GM12878 (cell line): ENCODE measurements around the gene CBX7. TPM values are rescaled to one million over a fixed set of nuclear protein-coding genes. Genes with fewer than 3 reads are reported as not detected.

Source experiments
- ATAC-seq: fragments of 200-7000 bp; cut with Tn5 transposase; 3 replicates; pipeline ENCODE4 v1.9.1; 2020; ENCODE audit warnings: mild to moderate bottlenecking, moderate library complexity
- BruUV-seq: library from RNA; stranded (reverse); fragments of 400-500 nt; replicated peaks from 2 replicates; lab custom pipeline; 2021; lab: Mats Ljungman, UMichigan
- CTCF ChIA-PET: fragments of 300-600 bp; sonication (Branson Sonifier 250); formaldehyde crosslinking; extraction: SDS; loops from one replicate; lab custom pipeline; 2021; ENCODE audit warnings: inconsistent platforms; lab: Yijun Ruan, JAX
- POLR2A ChIA-PET: fragments of 350-600 bp; formaldehyde crosslinking; extraction: SDS; loops from one replicate; lab custom pipeline; 2021; ENCODE audit warnings: inconsistent platforms; lab: Charles Lee
- RAD21 ChIA-PET: fragments of 300-600 bp; sonication (Branson Sonifier 250); formaldehyde crosslinking; loops from one replicate; lab custom pipeline; 2023; ENCODE audit warnings: antibody characterized with exemption; ENCODE audit not compliant: unreplicated experiment; lab: Charles Lee
- SMC1A ChIA-PET: fragments of 300-600 bp; sonication (Branson Sonifier 250); formaldehyde crosslinking; loops from one replicate; lab custom pipeline; 2023; ENCODE audit not compliant: unreplicated experiment, uncharacterized antibody; lab: Charles Lee
- DNase-seq: peaks from one replicate; pipeline ENCODE4 v3.0.0-alpha.2; 2011; ENCODE audit warnings: low read depth, low spot score
- FAIRE-seq: peaks from 3 replicates; lab custom pipeline; 2011; peaks lifted over from hg19 to GRCh38; lab: Jason Lieb, UNC
- H2AFZ ChIP-seq: 2 replicates; pipeline ENCODE4 v1.6.0; 2011; ENCODE audit warnings: low read depth, low read length, control low read depth; ENCODE audit not compliant: control insufficient read depth
- H3K27ac ChIP-seq: 2 replicates; pipeline ENCODE4 v1.5.1; 2011; ENCODE audit warnings: control low read depth; ENCODE audit not compliant: control insufficient read depth, insufficient read depth
- H3K27me3 ChIP-seq, 2 experiments: replicated peaks in 1 of 2; 2 replicates each; pipeline versions ENCODE4 v1.6.0 to v1.6.1; 2011; ENCODE audit warnings: low read length in 1 of 2; ENCODE audit not compliant: control insufficient read depth in 2 of 2, insufficient read depth in 2 of 2
- H3K36me3 ChIP-seq, 2 experiments: 2 replicates each; pipeline ENCODE4 v1.5.1; 2011; ENCODE audit warnings: low read length in 1 of 2; ENCODE audit not compliant: control insufficient read depth in 2 of 2, insufficient read depth in 2 of 2
- H3K4me1 ChIP-seq: 2 replicates; pipeline ENCODE4 v1.6.1; 2011; ENCODE audit warnings: mild to moderate bottlenecking, low read length, moderate library complexity, mixed read lengths; ENCODE audit not compliant: control insufficient read depth, insufficient read depth
- H3K4me2 ChIP-seq: 2 replicates; pipeline ENCODE4 v1.6.0; 2011; ENCODE audit warnings: control low read depth; ENCODE audit not compliant: control insufficient read depth, insufficient read depth
- H3K4me3 ChIP-seq: fragments of 200-600 bp; sonication (generic); 2 replicates; pipeline ENCODE4 v1.5.1; 2016
- H3K79me2 ChIP-seq: 2 replicates; pipeline ENCODE4 v1.6.0; 2011; ENCODE audit warnings: low read length; ENCODE audit not compliant: control insufficient read depth, insufficient read depth
- H3K9ac ChIP-seq: 2 replicates; pipeline ENCODE4 v1.8.0; 2011; ENCODE audit warnings: low read length, control low read depth, mixed read lengths; ENCODE audit not compliant: control insufficient read depth, insufficient read depth
- H3K9me3 ChIP-seq: replicated peaks from 3 replicates; pipeline ENCODE4 v1.5.1; 2011; ENCODE audit warnings: mild to moderate bottlenecking, low read length; ENCODE audit not compliant: control insufficient read depth, insufficient read depth
- H4K20me1 ChIP-seq: 2 replicates; pipeline ENCODE4 v1.6.0; 2011; ENCODE audit not compliant: control insufficient read depth, insufficient read depth
- BCL11A ChIP-seq: IDR thresholded peaks from 2 replicates; pipeline ENCODE4 v1.6.1; 2011; ENCODE audit warnings: low read depth, low read length
- GATAD2B ChIP-seq: fragments of 450-650 bp; conservative IDR thresholded peaks from 2 replicates; pipeline ENCODE4 v1.6.1; 2017; ENCODE audit warnings: low read depth, mild to moderate bottlenecking, moderate library complexity
- HDAC6 ChIP-seq: fragments of 200-600 bp; sonication (generic); IDR thresholded peaks from one replicate; pipeline ENCODE4 v1.8.0; 2017; ENCODE audit warnings: antibody characterized with exemption; ENCODE audit not compliant: unreplicated experiment
- MEF2B ChIP-seq: fragments of 450-650 bp; IDR thresholded peaks from 2 replicates; pipeline ENCODE4 v1.6.1; 2018; ENCODE audit warnings: mild to moderate bottlenecking, moderate library complexity; ENCODE audit not compliant: partially characterized antibody, poor library complexity, severe bottlenecking
- NFIC ChIP-seq: IDR thresholded peaks from 2 replicates; pipeline ENCODE4 v1.6.1; 2012; ENCODE audit warnings: low read depth, mild to moderate bottlenecking, inconsistent platforms, low read length, moderate library complexity
- NFXL1 ChIP-seq: fragments of 450-650 bp; IDR thresholded peaks from 2 replicates; pipeline ENCODE4 v1.6.1; 2017; ENCODE audit warnings: antibody characterized with exemption, mild to moderate bottlenecking, borderline replicate concordance
- ZNF384 ChIP-seq: IDR thresholded peaks from 2 replicates; pipeline ENCODE4 v1.6.1; 2012; ENCODE audit warnings: low read depth, mild to moderate bottlenecking, low read length, improper control_type of control experiment, borderline replicate concordance
- WGBS: methylation state at CpG from one replicate; pipeline ENCODE4 v1.1.6; 2016; ENCODE audit warnings: low lambda C conversion rate; ENCODE audit not compliant: insufficient replicate concordance, insufficient coverage; ENCODE audit errors: missing lambda C conversion rate; 5-methylcytosine and 5-hydroxymethylcytosine counted together
- in situ Hi-C: fragments of 300-500 bp; cut with MboI; formaldehyde crosslinking; loops from 9 replicates; pipeline ENCODE4 v1.14.3; 2018; ENCODE audit warnings: mixed read lengths
- intact Hi-C: fragments of 100-400 bp; cut with micrococcal nuclease; formaldehyde crosslinking; loops from one replicate; pipeline ENCODE4 v1.14.2; 2022; ENCODE audit not compliant: unreplicated experiment
- polyA plus RNA-seq, 11 experiments: library from polyadenylated mRNA; depleted of rRNA in 4 of 11; unstranded in 6 of 11; stranded (reverse) in 5 of 11; fragments of >200 nt; fragmentation: Nextera tagmentation in 4 of 11; fragmentation: Illumina TruSeq in 1 of 11; extraction: Ambion mirVana in 4 of 11; extraction: Trizol in 1 of 11; gene quantifications; 1 replicate in 1 of 11; 2 replicates in 10 of 11; pipeline versions ENCODE4 v1.2.1 to v1.2.3, GENCODE V29; 2011 to 2016; ENCODE audit warnings: inconsistent platforms in 2 of 11, missing spikeins in 2 of 11, low read depth in 1 of 11
- total RNA-seq, 4 experiments: library from RNA; depleted of rRNA in 3 of 4; stranded (reverse); fragments of >200 nt in 3 of 4; fragmentation: Illumina TruSeq in 1 of 4; extraction: Trizol in 1 of 4; gene quantifications; 2 replicates each; pipeline versions ENCODE4 v1.2.1 to v1.2.3, GENCODE V29; 2013 to 2021
- TF ChIP-seq, protein P1 (sequence below): fragments of 450-650 bp; IDR thresholded peaks from 2 replicates; pipeline ENCODE4 v1.6.1; 2014; ENCODE audit warnings: mild to moderate bottlenecking
- TF ChIP-seq, protein P2 (sequence below): IDR thresholded peaks from 2 replicates; pipeline ENCODE4 v1.6.1; 2012; ENCODE audit warnings: low read depth, low read length, improper control_type of control experiment
- TF ChIP-seq, protein P3 (sequence below): fragments of 450-650 bp; IDR thresholded peaks from 2 replicates; pipeline ENCODE4 v1.6.1; 2016; ENCODE audit warnings: mild to moderate bottlenecking
- TF ChIP-seq, protein P4 (sequence below): fragments of 450-650 bp; formaldehyde crosslinking; IDR thresholded peaks from 2 replicates; pipeline ENCODE4 v1.5.0; 2022; ENCODE audit warnings: mild to moderate bottlenecking, missing genetic modification characterization
- TF ChIP-seq, protein P5 (sequence below): fragments of 450-650 bp; formaldehyde crosslinking; IDR thresholded peaks from 2 replicates; pipeline ENCODE4 v1.4.0; 2022; ENCODE audit warnings: mild to moderate bottlenecking, moderate library complexity

The CBX7 gene
- total and polyA plus RNA-seq, 10 of the 15 experiments (the other 5 are each of a cell fraction or from before 2014, with no cell fraction given) = 0.18 to 17.2 (median 5.6) TPM

DNA sequence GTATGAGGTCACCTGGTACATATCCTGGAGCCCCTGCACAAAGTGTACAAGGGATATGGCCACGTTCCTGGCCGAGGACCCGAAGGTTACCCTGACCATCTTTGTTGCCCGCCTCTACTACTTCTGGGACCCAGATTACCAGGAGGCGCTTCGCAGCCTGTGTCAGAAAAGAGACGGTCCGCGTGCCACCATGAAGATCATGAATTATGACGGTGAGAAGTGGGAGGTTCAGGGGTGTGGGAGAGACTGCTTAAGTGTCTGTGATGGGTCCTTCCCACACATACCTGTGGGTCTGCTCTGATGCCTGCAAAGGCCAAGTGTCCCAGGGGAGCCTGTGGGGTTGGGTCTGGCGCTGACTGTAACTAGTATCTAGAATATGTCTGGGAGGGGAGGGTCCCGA lies 71.5 kb downstream of the CBX7 start:
- intact Hi-C loops (loop anchor here (2.0 kb wide), 1 partner anchor 18 kb away; no protein-coding TSS in a partner anchor), in situ Hi-C loops (no loop called here)
- peak; percentile 86 for TF ChIP-seq MEF2B
- TF ChIP-seq, protein P1, sequence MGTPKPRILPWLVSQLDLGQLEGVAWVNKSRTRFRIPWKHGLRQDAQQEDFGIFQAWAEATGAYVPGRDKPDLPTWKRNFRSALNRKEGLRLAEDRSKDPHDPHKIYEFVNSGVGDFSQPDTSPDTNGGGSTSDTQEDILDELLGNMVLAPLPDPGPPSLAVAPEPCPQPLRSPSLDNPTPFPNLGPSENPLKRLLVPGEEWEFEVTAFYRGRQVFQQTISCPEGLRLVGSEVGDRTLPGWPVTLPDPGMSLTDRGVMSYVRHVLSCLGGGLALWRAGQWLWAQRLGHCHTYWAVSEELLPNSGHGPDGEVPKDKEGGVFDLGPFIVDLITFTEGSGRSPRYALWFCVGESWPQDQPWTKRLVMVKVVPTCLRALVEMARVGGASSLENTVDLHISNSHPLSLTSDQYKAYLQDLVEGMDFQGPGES = no peak
- TF ChIP-seq NFXL1 = no peak
- TF ChIP-seq HDAC6 = no peak
- TF ChIP-seq, protein P2, sequence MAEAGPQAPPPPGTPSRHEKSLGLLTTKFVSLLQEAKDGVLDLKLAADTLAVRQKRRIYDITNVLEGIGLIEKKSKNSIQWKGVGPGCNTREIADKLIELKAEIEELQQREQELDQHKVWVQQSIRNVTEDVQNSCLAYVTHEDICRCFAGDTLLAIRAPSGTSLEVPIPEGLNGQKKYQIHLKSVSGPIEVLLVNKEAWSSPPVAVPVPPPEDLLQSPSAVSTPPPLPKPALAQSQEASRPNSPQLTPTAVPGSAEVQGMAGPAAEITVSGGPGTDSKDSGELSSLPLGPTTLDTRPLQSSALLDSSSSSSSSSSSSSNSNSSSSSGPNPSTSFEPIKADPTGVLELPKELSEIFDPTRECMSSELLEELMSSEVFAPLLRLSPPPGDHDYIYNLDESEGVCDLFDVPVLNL = no peak
- TF ChIP-seq NFIC = no peak
- TF ChIP-seq GATAD2B = peak; percentile 34; the same call in 1 of the 2 replicates
- TF ChIP-seq, protein P3, sequence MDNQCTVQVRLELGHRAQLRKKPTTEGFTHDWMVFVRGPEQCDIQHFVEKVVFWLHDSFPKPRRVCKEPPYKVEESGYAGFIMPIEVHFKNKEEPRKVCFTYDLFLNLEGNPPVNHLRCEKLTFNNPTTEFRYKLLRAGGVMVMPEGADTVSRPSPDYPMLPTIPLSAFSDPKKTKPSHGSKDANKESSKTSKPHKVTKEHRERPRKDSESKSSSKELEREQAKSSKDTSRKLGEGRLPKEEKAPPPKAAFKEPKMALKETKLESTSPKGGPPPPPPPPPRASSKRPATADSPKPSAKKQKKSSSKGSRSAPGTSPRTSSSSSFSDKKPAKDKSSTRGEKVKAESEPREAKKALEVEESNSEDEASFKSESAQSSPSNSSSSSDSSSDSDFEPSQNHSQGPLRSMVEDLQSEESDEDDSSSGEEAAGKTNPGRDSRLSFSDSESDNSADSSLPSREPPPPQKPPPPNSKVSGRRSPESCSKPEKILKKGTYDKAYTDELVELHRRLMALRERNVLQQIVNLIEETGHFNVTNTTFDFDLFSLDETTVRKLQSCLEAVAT = no peak
- no peak for TF ChIP-seq BCL11A
- TF ChIP-seq ZNF384 = no peak
- TF ChIP-seq, protein P4, sequence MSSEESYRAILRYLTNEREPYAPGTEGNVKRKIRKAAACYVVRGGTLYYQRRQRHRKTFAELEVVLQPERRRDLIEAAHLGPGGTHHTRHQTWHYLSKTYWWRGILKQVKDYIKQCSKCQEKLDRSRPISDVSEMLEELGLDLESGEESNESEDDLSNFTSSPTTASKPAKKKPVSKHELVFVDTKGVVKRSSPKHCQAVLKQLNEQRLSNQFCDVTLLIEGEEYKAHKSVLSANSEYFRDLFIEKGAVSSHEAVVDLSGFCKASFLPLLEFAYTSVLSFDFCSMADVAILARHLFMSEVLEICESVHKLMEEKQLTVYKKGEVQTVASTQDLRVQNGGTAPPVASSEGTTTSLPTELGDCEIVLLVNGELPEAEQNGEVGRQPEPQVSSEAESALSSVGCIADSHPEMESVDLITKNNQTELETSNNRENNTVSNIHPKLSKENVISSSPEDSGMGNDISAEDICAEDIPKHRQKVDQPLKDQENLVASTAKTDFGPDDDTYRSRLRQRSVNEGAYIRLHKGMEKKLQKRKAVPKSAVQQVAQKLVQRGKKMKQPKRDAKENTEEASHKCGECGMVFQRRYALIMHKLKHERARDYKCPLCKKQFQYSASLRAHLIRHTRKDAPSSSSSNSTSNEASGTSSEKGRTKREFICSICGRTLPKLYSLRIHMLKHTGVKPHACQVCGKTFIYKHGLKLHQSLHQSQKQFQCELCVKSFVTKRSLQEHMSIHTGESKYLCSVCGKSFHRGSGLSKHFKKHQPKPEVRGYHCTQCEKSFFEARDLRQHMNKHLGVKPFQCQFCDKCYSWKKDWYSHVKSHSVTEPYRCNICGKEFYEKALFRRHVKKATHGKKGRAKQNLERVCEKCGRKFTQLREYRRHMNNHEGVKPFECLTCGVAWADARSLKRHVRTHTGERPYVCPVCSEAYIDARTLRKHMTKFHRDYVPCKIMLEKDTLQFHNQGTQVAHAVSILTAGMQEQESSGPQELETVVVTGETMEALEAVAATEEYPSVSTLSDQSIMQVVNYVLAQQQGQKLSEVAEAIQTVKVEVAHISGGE (CRISPR knock-in tag) = no peak
- TF ChIP-seq, protein P5, sequence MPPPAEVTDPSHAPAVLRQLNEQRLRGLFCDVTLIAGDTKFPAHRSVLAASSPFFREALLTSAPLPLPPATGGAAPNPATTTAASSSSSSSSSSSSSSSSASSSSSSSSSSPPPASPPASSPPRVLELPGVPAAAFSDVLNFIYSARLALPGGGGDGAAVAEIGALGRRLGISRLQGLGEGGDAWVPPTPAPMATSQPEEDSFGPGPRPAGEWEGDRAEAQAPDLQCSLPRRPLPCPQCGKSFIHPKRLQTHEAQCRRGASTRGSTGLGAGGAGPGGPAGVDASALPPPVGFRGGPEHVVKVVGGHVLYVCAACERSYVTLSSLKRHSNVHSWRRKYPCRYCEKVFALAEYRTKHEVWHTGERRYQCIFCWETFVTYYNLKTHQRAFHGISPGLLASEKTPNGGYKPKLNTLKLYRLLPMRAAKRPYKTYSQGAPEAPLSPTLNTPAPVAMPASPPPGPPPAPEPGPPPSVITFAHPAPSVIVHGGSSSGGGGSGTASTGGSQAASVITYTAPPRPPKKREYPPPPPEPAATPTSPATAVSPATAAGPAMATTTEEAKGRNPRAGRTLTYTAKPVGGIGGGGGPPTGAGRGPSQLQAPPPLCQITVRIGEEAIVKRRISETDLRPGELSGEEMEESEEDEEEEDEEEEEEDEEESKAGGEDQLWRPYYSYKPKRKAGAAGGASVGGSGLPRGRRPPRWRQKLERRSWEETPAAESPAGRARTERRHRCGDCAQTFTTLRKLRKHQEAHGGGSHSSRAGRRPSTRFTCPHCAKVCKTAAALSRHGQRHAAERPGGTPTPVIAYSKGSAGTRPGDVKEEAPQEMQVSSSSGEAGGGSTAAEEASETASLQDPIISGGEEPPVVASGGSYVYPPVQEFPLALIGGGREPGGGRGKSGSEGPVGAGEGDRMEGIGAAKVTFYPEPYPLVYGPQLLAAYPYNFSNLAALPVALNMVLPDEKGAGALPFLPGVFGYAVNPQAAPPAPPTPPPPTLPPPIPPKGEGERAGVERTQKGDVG (CRISPR knock-in tag) = no peak

More for the DNA sequence above, 71.5 kb downstream of the CBX7 start:
- Histone ChIP-seq H2AFZ (no peak overlapping the region), H3K27me3 (no peaks in the 10 kb centered on the region), H3K9me3 (no peaks in the 10 kb centered on the region), H3K79me2 (peaks cover 34% of the 10 kb centered on the region), H3K9ac (peak overlapping the region; percentile 7), H3K4me2 (peak overlapping the region; percentile 75), H3K36me3 (peaks cover 1 to 6% of the 10 kb centered on the region in 2 experiments; a peak in 2 of 4 replicates), H3K27ac (peak overlapping the region; percentile 52), H3K4me1 (peaks cover 29% of the 10 kb centered on the region), H4K20me1 (no peaks in the 10 kb centered on the region), H3K4me3 (peak overlapping the region; percentile 43; the same call in 1 of the 2 replicates)
- 77% methylated on average over 12 of the region's 12 CpGs for WGBS
- ChIA-PET SMC1A (interaction anchor here (1.1 to 5.3 kb wide), 9 partner anchors 10 to 67 kb away, joined by 4 to 44 read pairs (median 4); partner anchors contain the start of genes APOBEC3C and APOBEC3H), POLR2A (interaction anchor here (0.6 to 4.8 kb wide), 5 partner anchors 9 to 68 kb away, joined by 3 to 44 read pairs (median 6); partner anchors contain the start of gene APOBEC3H), RAD21 (interaction anchor here (1.3 to 7.0 kb wide), 4 partner anchors 14 to 99 kb away, joined by 4 to 57 read pairs (median 6); partner anchors contain the start of genes APOBEC3B and APOBEC3H), CTCF (interaction anchor here (0.8 to 3.1 kb wide), 5 partner anchors 8 to 235 kb away, joined by 3 to 15 read pairs (median 4); no protein-coding TSS in a partner anchor)
- no peak for ATAC-seq
- no TSS peak for BruUV-seq
- DNase-seq = no peak
- no peak for FAIRE-seq
